Fibroblast of pulmonary artery (primary cell): ENCODE results near the gene DCHS1.

Source experiments
- DNase-seq: peaks from one replicate; pipeline ENCODE4 v3.0.0-alpha.2; 2010; ENCODE audit warnings: low read depth
- H3K4me3 ChIP-seq: replicated peaks from 2 replicates; pipeline ENCODE4 v1.5.1; 2011; ENCODE audit warnings: low read depth, mild to moderate bottlenecking, control low read depth, low read length, moderate library complexity
- CTCF ChIP-seq: IDR thresholded peaks from 2 replicates; pipeline ENCODE4 v1.5.1; 2011; ENCODE audit warnings: mild to moderate bottlenecking, control low read depth, low read length, inconsistent platforms; ENCODE audit errors: missing control alignments

The DCHS1 gene

GRCh38 chr11:6670202-6670830 is 14.7 kb upstream of the DCHS1 start:
- TF ChIP-seq CTCF: no peak
- no peak overlapping the region for H3K4me3 ChIP-seq
- no peak for DNase-seq

- peak; percentile 58 for TF ChIP-seq CTCF
- peak; percentile 58 for DNase-seq
- no peak overlapping the region for H3K4me3 ChIP-seq
Measured at GRCh38 chr11:6667733-6668374, 12.2 kb upstream of the DCHS1 start.

GRCh38 chr11:6666302-6667183 is 10.9 kb upstream of the DCHS1 start:
- no peak overlapping the region for H3K4me3 ChIP-seq
- TF ChIP-seq CTCF: no peak
- no peak for DNase-seq

- TF ChIP-seq CTCF: no peak
- DNase-seq: no peak
- H3K4me3 ChIP-seq: no peak overlapping the region
Measured at GRCh38 chr11:6664551-6664950, 8.9 kb upstream of the DCHS1 start.

GRCh38 chr11:6663794-6664469 is 8.3 kb upstream of the DCHS1 start:
- no peak for TF ChIP-seq CTCF
- H3K4me3 ChIP-seq: no peak overlapping the region
- no peak for DNase-seq

- no peak for DNase-seq
- H3K4me3 ChIP-seq: no peak overlapping the region
- no peak for TF ChIP-seq CTCF
Measured at GRCh38 chr11:6660712-6661111, 5.1 kb upstream of the DCHS1 start.
